ENCODE measurements around the gene DHX16.
A peak's percentile ranks its signal among the peaks of the same experiment; 100 is the strongest.

- TF ChIP-seq, protein P1, sequence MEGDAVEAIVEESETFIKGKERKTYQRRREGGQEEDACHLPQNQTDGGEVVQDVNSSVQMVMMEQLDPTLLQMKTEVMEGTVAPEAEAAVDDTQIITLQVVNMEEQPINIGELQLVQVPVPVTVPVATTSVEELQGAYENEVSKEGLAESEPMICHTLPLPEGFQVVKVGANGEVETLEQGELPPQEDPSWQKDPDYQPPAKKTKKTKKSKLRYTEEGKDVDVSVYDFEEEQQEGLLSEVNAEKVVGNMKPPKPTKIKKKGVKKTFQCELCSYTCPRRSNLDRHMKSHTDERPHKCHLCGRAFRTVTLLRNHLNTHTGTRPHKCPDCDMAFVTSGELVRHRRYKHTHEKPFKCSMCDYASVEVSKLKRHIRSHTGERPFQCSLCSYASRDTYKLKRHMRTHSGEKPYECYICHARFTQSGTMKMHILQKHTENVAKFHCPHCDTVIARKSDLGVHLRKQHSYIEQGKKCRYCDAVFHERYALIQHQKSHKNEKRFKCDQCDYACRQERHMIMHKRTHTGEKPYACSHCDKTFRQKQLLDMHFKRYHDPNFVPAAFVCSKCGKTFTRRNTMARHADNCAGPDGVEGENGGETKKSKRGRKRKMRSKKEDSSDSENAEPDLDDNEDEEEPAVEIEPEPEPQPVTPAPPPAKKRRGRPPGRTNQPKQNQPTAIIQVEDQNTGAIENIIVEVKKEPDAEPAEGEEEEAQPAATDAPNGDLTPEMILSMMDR (IDR thresholded peaks at IDR 0.05) = no peak
- TF ChIP-seq ATF1 (CRISPR knock-in tag; IDR thresholded peaks at IDR 0.05) = no peak
- TF ChIP-seq, protein P2, sequence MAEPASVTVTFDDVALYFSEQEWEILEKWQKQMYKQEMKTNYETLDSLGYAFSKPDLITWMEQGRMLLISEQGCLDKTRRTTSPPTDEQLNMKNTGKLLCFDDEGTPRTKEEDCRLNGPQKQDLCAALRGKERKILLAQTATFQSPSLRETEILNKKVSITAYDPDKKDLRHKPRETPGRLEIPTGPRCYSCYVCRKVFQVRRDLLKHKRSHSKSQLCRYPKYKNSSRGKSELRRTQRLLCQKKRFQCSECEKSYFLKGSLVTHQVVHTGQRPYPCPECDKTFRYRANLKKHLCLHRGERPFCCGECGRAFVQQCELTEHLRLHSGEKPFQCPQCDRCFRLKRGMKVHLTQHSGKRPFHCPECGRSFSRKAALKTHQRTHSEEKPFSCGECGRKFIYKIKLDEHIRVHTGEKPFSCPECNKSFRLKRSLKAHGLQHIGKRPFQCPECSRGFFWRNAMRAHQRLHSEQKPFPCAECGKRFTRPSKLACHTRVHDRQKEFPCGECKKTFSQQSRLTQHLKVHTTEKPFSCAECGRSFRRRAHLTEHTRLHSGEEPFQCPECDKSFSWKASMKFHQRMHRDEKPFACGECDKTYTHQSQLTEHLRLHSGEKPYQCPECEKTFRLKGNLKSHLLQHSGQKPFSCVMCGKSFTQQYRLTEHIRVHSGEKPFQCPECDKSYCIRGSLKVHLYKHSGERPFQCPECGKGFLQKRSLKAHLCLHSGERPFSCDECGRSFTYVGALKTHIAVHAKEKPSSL (CRISPR knock-in tag; conservative IDR thresholded peaks at IDR 0.05) = peak; percentile 95
- TF ChIP-seq USF1 (CRISPR knock-in tag; IDR thresholded peaks at IDR 0.05) = no peak
- TF ChIP-seq ZBTB43 (CRISPR knock-in tag; IDR thresholded peaks at IDR 0.05) = no peak
- TF ChIP-seq HMGXB4 (CRISPR knock-in tag; IDR thresholded peaks at IDR 0.05) = no peak
- 0 out of 2 replicates have a peak, but pooled peaks have one; percentile 8 for TF ChIP-seq SP1 (CRISPR knock-in tag; conservative IDR thresholded peaks at IDR 0.05)
- TF ChIP-seq, protein P3, sequence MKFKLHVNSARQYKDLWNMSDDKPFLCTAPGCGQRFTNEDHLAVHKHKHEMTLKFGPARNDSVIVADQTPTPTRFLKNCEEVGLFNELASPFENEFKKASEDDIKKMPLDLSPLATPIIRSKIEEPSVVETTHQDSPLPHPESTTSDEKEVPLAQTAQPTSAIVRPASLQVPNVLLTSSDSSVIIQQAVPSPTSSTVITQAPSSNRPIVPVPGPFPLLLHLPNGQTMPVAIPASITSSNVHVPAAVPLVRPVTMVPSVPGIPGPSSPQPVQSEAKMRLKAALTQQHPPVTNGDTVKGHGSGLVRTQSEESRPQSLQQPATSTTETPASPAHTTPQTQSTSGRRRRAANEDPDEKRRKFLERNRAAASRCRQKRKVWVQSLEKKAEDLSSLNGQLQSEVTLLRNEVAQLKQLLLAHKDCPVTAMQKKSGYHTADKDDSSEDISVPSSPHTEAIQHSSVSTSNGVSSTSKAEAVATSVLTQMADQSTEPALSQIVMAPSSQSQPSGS (CRISPR knock-in tag; IDR thresholded peaks at IDR 0.05; ENCODE audit: borderline replicate concordance, low read depth) = no peak
- TF ChIP-seq, protein P4, sequence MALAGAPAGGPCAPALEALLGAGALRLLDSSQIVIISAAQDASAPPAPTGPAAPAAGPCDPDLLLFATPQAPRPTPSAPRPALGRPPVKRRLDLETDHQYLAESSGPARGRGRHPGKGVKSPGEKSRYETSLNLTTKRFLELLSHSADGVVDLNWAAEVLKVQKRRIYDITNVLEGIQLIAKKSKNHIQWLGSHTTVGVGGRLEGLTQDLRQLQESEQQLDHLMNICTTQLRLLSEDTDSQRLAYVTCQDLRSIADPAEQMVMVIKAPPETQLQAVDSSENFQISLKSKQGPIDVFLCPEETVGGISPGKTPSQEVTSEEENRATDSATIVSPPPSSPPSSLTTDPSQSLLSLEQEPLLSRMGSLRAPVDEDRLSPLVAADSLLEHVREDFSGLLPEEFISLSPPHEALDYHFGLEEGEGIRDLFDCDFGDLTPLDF (CRISPR knock-in tag; IDR thresholded peaks at IDR 0.05) = no peak
- TF ChIP-seq STAT6 (CRISPR knock-in tag; conservative IDR thresholded peaks at IDR 0.05; ENCODE audit: low read depth) = no peak
- TF ChIP-seq MAX (CRISPR knock-in tag; IDR thresholded peaks at IDR 0.05) = no peak
Measured at GRCh38 chr6:30615219-30615957, 57.4 kb downstream of the DHX16 start.
